GM12878 (cell line): ENCODE data around the gene MAPRE2. TPM values are rescaled to one million over a fixed set of nuclear protein-coding genes. Genes with fewer than 3 reads are reported as not detected.

Experiments used
- polyA plus RNA-seq, 11 experiments: library from polyadenylated mRNA; depleted of rRNA in 4 of 11; unstranded in 6 of 11; stranded (reverse) in 5 of 11; fragments of >200 nt; fragmentation: Nextera tagmentation in 4 of 11; fragmentation: Illumina TruSeq in 1 of 11; extraction: Ambion mirVana in 4 of 11; extraction: Trizol in 1 of 11; gene quantifications; 1 replicate in 1 of 11; 2 replicates in 10 of 11; pipeline versions ENCODE4 v1.2.1 to v1.2.3, GENCODE V29; 2011 to 2016; ENCODE audit warnings: inconsistent platforms in 2 of 11, missing spikeins in 2 of 11, low read depth in 1 of 11
- small RNA-seq: library from RNA; depleted of rRNA; stranded (forward); fragments of <200 nt; gene quantifications from one replicate; pipeline ENCODE3, GENCODE V24; 2014
- total RNA-seq, 4 experiments: library from RNA; depleted of rRNA in 3 of 4; stranded (reverse); fragments of >200 nt in 3 of 4; fragmentation: Illumina TruSeq in 1 of 4; extraction: Trizol in 1 of 4; gene quantifications; 2 replicates each; pipeline versions ENCODE4 v1.2.1 to v1.2.3, GENCODE V29; 2013 to 2021

Gene MAPRE2
- total and polyA plus RNA-seq, 10 of the 15 experiments (the other 5 are each of a cell fraction or from before 2014, with no cell fraction given): 11.0 to 50.6 (median 24.0) TPM

Small RNA genes within 50 kb of the gene (small RNA-seq; reads per million reads assigned to genes)
- not detected for gene AC015967.2

Other genes with a start within 250 kb of the MAPRE2 start
- gene ZNF397, start 199.6 kb downstream of the MAPRE2 start, total RNA-seq (2014; rRNA removed): 9.9 and 12.9 TPM in 2 replicates
- 13.3 and 13.9 TPM in 2 replicates for gene ZNF397, start 199.6 kb downstream of the MAPRE2 start, total RNA-seq (2014; rRNA removed; fragmentation: Illumina TruSeq; extraction: Trizol)
- gene ZNF397, start 199.6 kb downstream of the MAPRE2 start, total RNA-seq (2021): 11.2 and 11.6 TPM in 2 replicates
- 12.7 and 17.3 TPM in 2 replicates for gene ZNF397, start 199.6 kb downstream of the MAPRE2 start, polyA plus RNA-seq (2011; rRNA removed)
- gene ZNF397, start 199.6 kb downstream of the MAPRE2 start, polyA plus RNA-seq (2014; fragmentation: Illumina TruSeq; extraction: Trizol): 12.5 and 23.3 TPM in 2 replicates
- gene ZNF397, start 199.6 kb downstream of the MAPRE2 start, polyA plus RNA-seq (2014; fragmentation: Nextera tagmentation; extraction: Ambion mirVana): 1 to 10 TPM; 5.2 to 5.3 TPM
- 12.2 and 13.6 TPM in 2 replicates for gene ZNF397, start 199.6 kb downstream of the MAPRE2 start, polyA plus RNA-seq (2014; rRNA removed)
- 1 to 10 TPM; 9.3 to 9.9 TPM for gene ZNF397, start 199.6 kb downstream of the MAPRE2 start, polyA plus RNA-seq (2016; fragmentation: Nextera tagmentation; extraction: Ambion mirVana)
- gene ZSCAN30, start 248.8 kb downstream of the MAPRE2 start, total RNA-seq (2014; rRNA removed): 15.0 and 17.9 TPM in 2 replicates
- 12.7 and 15.2 TPM in 2 replicates for gene ZSCAN30, start 248.8 kb downstream of the MAPRE2 start, total RNA-seq (2014; rRNA removed; fragmentation: Illumina TruSeq; extraction: Trizol)
- gene ZSCAN30, start 248.8 kb downstream of the MAPRE2 start, total RNA-seq (2021): 10.5 and 12.3 TPM in 2 replicates
- 10.0 and 15.7 TPM in 2 replicates for gene ZSCAN30, start 248.8 kb downstream of the MAPRE2 start, polyA plus RNA-seq (2011; rRNA removed)
- 15.7 and 18.8 TPM in 2 replicates for gene ZSCAN30, start 248.8 kb downstream of the MAPRE2 start, polyA plus RNA-seq (2014; fragmentation: Illumina TruSeq; extraction: Trizol)
- 1 to 10 TPM; 2.7 to 3.2 TPM for gene ZSCAN30, start 248.8 kb downstream of the MAPRE2 start, polyA plus RNA-seq (2014; fragmentation: Nextera tagmentation; extraction: Ambion mirVana)
- 11.9 and 13.6 TPM in 2 replicates for gene ZSCAN30, start 248.8 kb downstream of the MAPRE2 start, polyA plus RNA-seq (2014; rRNA removed)
- 10 to 100 TPM; 10.0 to 10.1 TPM for gene ZSCAN30, start 248.8 kb downstream of the MAPRE2 start, polyA plus RNA-seq (2016; fragmentation: Nextera tagmentation; extraction: Ambion mirVana)